GM18526 (cell line): ENCODE measurements around the gene FAM174C.

ENCODE experiments used
- POLR2A ChIP-seq: IDR thresholded peaks from 3 replicates; pipeline ENCODE4 v1.6.1; 2011; ENCODE audit not compliant: insufficient read length; ENCODE audit errors: extremely low read depth

The FAM174C gene

GRCh38 chr19:1307320-1307719, 32.0 kb downstream of the FAM174C start:
- TF ChIP-seq POLR2A: no peak

DNA sequence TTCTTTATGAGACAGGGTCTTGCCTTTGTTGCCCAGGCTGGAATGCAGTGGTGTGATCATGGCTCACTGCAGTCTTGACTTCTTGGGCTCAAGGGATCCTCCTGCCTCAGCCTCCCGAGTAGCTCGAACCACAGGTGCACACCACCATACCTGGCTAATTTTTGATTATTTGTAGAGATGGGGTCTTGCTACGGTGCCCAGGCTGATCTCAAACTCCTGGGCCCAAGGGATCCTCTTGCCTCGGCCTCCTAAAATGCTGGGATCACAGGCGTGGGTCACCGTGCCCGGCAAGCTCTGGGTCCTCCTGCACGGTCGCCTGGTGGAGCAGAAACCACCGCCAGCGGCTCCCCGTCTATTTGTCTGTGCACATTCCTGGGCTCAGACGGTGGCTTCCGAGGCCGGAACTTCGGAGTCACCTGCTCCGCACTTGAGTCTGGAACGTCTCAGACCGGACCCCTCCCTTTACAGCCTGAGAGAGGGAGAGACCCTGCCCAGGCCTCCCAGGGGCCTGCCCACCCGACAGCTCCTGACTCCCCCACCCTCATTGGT, 32.5 kb downstream of the FAM174C start:
- no peak for TF ChIP-seq POLR2A

DNA sequence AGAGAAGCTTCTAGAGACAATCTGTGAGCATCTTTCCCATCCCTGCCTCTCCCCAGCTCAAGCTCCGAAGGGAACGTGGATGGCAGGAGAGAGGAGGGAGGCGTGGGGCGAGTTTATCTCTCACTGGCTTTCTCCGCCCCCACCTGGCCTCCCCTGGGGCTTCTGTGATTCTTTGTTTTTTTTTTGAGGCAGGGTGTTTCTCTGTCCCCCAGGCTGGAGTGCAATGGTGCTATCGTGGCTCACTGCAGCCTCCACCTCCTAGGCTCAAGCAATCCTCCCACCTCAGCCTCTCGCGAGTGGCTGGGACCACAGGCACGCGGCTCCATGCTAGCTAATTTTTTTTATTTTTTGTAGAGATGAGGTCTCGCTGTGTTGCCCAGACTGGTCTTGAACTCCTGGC, 33.4 kb downstream of the FAM174C start:
- TF ChIP-seq POLR2A: no peak

- no peak for TF ChIP-seq POLR2A
These were observed 34.9 kb downstream of the FAM174C start for GRCh38 chr19:1309977-1310852.

DNA sequence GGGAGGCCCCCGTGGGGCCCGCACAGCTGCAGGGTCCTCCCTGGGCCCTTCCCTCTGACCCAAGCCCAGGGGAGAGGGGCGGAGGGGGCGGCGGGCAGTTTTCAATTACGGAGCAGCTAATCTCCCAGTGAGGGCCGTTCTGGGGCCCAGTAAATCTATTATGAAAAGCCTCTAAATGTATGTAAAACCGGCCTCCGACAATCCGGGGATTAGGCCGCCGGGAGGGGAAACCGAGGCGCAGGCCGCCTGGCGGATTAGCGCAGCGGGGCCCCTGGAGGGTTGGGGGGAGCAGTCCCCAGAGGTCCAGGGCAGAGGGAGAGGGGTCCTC, 35.5 kb downstream of the FAM174C start:
- TF ChIP-seq POLR2A: no peak

- TF ChIP-seq POLR2A: no peak
These were observed 36.3 kb downstream of the FAM174C start for GRCh38 chr19:1311543-1312091.

- TF ChIP-seq POLR2A: no peak
These were observed 37.7 kb downstream of the FAM174C start for GRCh38 chr19:1312767-1313694.

GRCh38 chr19:1313695-1314613, 38.6 kb downstream of the FAM174C start:
- TF ChIP-seq POLR2A: no peak

- no peak for TF ChIP-seq POLR2A
These were observed 40.3 kb downstream of the FAM174C start for GRCh38 chr19:1315470-1316166.

DNA sequence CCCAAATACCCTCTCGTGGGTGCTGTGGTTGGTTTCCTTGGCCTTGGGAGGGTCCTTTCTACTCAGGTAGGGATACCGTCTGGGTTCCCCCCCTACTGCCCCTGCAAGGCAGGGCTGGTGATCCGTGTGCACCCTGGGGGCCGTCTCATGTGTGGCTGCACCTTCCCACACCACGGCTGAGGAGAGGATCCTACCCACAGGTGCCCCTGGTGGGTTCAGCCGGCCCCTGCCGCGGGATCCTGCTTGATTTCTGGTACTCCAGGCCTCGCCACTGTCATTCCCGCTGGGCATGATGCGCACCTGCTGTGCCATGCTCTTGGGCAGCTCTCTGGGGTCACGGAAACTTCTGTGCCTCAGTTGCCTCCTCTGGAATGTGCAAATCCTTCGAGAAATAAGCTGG, 41.1 kb downstream of the FAM174C start:
- no peak for TF ChIP-seq POLR2A

- TF ChIP-seq POLR2A: no peak
These were observed 42.1 kb downstream of the FAM174C start for GRCh38 chr19:1317274-1318003.

GRCh38 chr19:1318678-1319471, 43.5 kb downstream of the FAM174C start:
- TF ChIP-seq POLR2A: no peak
